Endothelial cell of umbilical vein (primary cell): ENCODE results near the gene USP19. TPM values are rescaled to one million over a fixed set of nuclear protein-coding genes. Genes with fewer than 3 reads are reported as not detected.

ENCODE experiments used
- BruUV-seq: library from RNA; stranded (reverse); fragments of 400-500 nt; replicated peaks from 2 replicates; lab custom pipeline; 2021; lab: Mats Ljungman, UMichigan
- CTCF ChIA-PET: fragments of 300-600, 350-600 bp; sonication (Branson Sonifier 250); formaldehyde crosslinking; loops from one replicate; lab custom pipeline; 2021; ENCODE audit warnings: antibody characterized with exemption, inconsistent platforms; lab: Charles Lee
- POLR2A ChIA-PET: fragments of 300-600, 350-600 bp; sonication (Branson Sonifier 250); formaldehyde crosslinking; loops from one replicate; lab custom pipeline; 2021; ENCODE audit warnings: antibody characterized with exemption, inconsistent platforms; lab: Charles Lee
- DNase-seq: peaks from one replicate; pipeline ENCODE4 v3.0.0-alpha.2; 2011; ENCODE audit warnings: low read depth, low spot score
- FAIRE-seq: peaks from 2 replicates; lab custom pipeline; 2011; peaks lifted over from hg19 to GRCh38; lab: Jason Lieb, UNC
- H2AFZ ChIP-seq: 2 replicates; pipeline ENCODE4 v1.6.0; 2012; ENCODE audit warnings: low read depth, low read length, control low read depth, inconsistent platforms
- H3K27ac ChIP-seq: 2 replicates; pipeline ENCODE4 v1.5.1; 2011; ENCODE audit warnings: low read depth, mild to moderate bottlenecking, control low read depth, low read length, moderate library complexity; ENCODE audit not compliant: insufficient read depth
- H3K27me3 ChIP-seq, 2 experiments: 2 replicates each; pipeline versions ENCODE4 v1.6.0 to v1.6.1; 2011; ENCODE audit warnings: low read length in 2 of 2, mixed read lengths in 1 of 2; ENCODE audit not compliant: control insufficient read depth in 2 of 2, insufficient read depth in 2 of 2
- H3K36me3 ChIP-seq, 2 experiments: 2 replicates in 1 of 2; 3 replicates in 1 of 2; pipeline ENCODE4 v1.5.1; 2011; ENCODE audit warnings: low read length in 2 of 2, mild to moderate bottlenecking in 1 of 2, moderate library complexity in 1 of 2; ENCODE audit not compliant: control insufficient read depth in 2 of 2, insufficient read depth in 2 of 2; ENCODE audit errors: extremely low read depth in 1 of 2
- H3K4me1 ChIP-seq: 3 replicates; pipeline ENCODE4 v1.5.1; 2011; ENCODE audit warnings: mild to moderate bottlenecking, low read length; ENCODE audit not compliant: control insufficient read depth, insufficient read depth; ENCODE audit errors: extremely low read depth
- H3K4me2 ChIP-seq: 2 replicates; pipeline ENCODE4 v1.6.1; 2011; ENCODE audit warnings: low read length, control low read depth, mixed read lengths; ENCODE audit not compliant: insufficient read depth
- H3K4me3 ChIP-seq, 3 experiments: fragments of 200-600 bp in 1 of 3; sonication (generic), shearing (Covaris generic) in 1 of 3; replicated peaks in 1 of 3; 2 replicates each; pipeline ENCODE4 v1.5.1; 2011 to 2016; ENCODE audit warnings: control low read depth in 3 of 3, low read length in 3 of 3, mild to moderate bottlenecking in 2 of 3, inconsistent platforms in 1 of 3, low read depth in 1 of 3, moderate library complexity in 1 of 3; ENCODE audit not compliant: insufficient read depth in 1 of 3
- H3K79me2 ChIP-seq: 2 replicates; pipeline ENCODE4 v1.6.0; 2012; ENCODE audit warnings: low read length, inconsistent platforms; ENCODE audit not compliant: control insufficient read depth, insufficient read depth
- H3K9ac ChIP-seq: replicated peaks from 2 replicates; pipeline ENCODE3; 2011; ENCODE audit warnings: low read length, control low read depth; ENCODE audit not compliant: insufficient read depth; ENCODE audit errors: extremely low read depth
- H3K9me1 ChIP-seq: replicated peaks from 3 replicates; pipeline ENCODE4 v1.6.0; 2011; ENCODE audit warnings: mild to moderate bottlenecking, low read length; ENCODE audit not compliant: control insufficient read depth, insufficient read depth; ENCODE audit errors: extremely low read depth
- H3K9me3 ChIP-seq: replicated peaks from 2 replicates; pipeline ENCODE4 v1.5.1; 2012; ENCODE audit warnings: low read length, inconsistent platforms; ENCODE audit not compliant: control insufficient read depth, insufficient read depth
- H4K20me1 ChIP-seq: replicated peaks from 2 replicates; pipeline ENCODE3; 2011; ENCODE audit warnings: mild to moderate bottlenecking, low read length; ENCODE audit not compliant: control insufficient read depth, insufficient read depth; ENCODE audit errors: extremely low read depth
- CTCF ChIP-seq, 2 donors: IDR thresholded peaks; 1 replicate in 1 of 2; 2 replicates in 1 of 2; pipeline ENCODE4 v1.5.1; 2011; ENCODE audit warnings: low read length in 2 of 2, mild to moderate bottlenecking in 2 of 2, moderate library complexity in 2 of 2, control low read depth in 1 of 2, inconsistent platforms in 1 of 2, low read depth in 1 of 2; ENCODE audit not compliant: insufficient read depth in 1 of 2; ENCODE audit errors: extremely low read depth in 1 of 2
- EZH2 ChIP-seq: IDR thresholded peaks from 2 replicates; pipeline ENCODE4 v1.6.1; 2012; ENCODE audit warnings: borderline replicate concordance, low read depth, mild to moderate bottlenecking, moderate library complexity, low read length, inconsistent platforms; ENCODE audit not compliant: severe bottlenecking
- FOS ChIP-seq: IDR thresholded peaks from 2 replicates; pipeline ENCODE4 v1.6.1; 2011; ENCODE audit warnings: mild to moderate bottlenecking, low read length, moderate library complexity, borderline replicate concordance; ENCODE audit not compliant: insufficient read depth
- GATA2 ChIP-seq: IDR thresholded peaks from 2 replicates; pipeline ENCODE4 v1.7.0; 2011; ENCODE audit warnings: low read depth, mild to moderate bottlenecking, moderate library complexity, mixed read lengths, low read length; ENCODE audit not compliant: insufficient read length, insufficient read depth
- JUN ChIP-seq: IDR thresholded peaks from 2 replicates; pipeline ENCODE4 v1.6.1; 2011; ENCODE audit warnings: borderline replicate concordance, low read depth; ENCODE audit not compliant: insufficient read length, insufficient read depth
- MYC ChIP-seq: IDR thresholded peaks from one replicate; pipeline ENCODE4 v1.6.1; 2011; ENCODE audit warnings: mild to moderate bottlenecking, low read depth, low read length
- POLR2A ChIP-seq: IDR thresholded peaks from 2 replicates; pipeline ENCODE4 v1.6.1; 2012; ENCODE audit warnings: low read depth, mild to moderate bottlenecking, control low read depth, low read length
- POLR2AphosphoS5 ChIP-seq: IDR thresholded peaks from 2 replicates; pipeline ENCODE4 v1.6.1; 2012; ENCODE audit warnings: low read depth, mild to moderate bottlenecking, control low read depth, low read length, moderate library complexity; ENCODE audit not compliant: insufficient read depth
- dilution Hi-C: fragments of 300-500 bp; cut with MboI; formaldehyde crosslinking; loops from one replicate; pipeline ENCODE4 v1.15.0; 2019; ENCODE audit warnings: low sequenced_read_pairs; ENCODE audit not compliant: extremely low pct_ligation_motif_present
- intact Hi-C: fragments of 100-400 bp; cut with micrococcal nuclease; formaldehyde crosslinking; loops from one replicate; pipeline ENCODE4 v1.10.0; 2022
- polyA plus RNA-seq, 4 experiments: library from polyadenylated mRNA; depleted of rRNA in 3 of 4; stranded (reverse) in 3 of 4; unstranded in 1 of 4; fragments of >200 nt; gene quantifications; 2 replicates each; pipeline versions ENCODE4 v1.2.1 to v1.2.3, GENCODE V29; 2011 to 2012; ENCODE audit warnings: missing spikeins in 1 of 4
- total RNA-seq: library from RNA; stranded (reverse); gene quantifications from 2 replicates; pipeline ENCODE4 v1.2.3, GENCODE V29; 2021

The USP19 gene
- total and polyA plus RNA-seq, 2 donors (not counting 3 experiments of a cell fraction or from before 2014, with no cell fraction given): 31.3 to 39.1 TPM

- intact Hi-C loops: loop anchor here (1.0 to 2.0 kb wide), 4 partner anchors 12 to 38 kb away; partner anchors contain the start of genes KLHDC8B, QARS1, QRICH1 and USP19
- no peak for FAIRE-seq
- peak within 1 kb of the TSS; percentile 94 for H2AFZ ChIP-seq
Observed at GRCh38 chr3:49132437-49133225, 12.0 kb upstream of the USP19 start, which contains the start of gene LAMB2. Gene LAMB2 (minus strand): TSS chr3:49133050. CDS start chr3:49132867, 183 bp downstream.

More at GRCh38 chr3:49132437-49133225, 12.0 kb upstream of the USP19 start, which contains the start of gene LAMB2:
- peak within 1 kb of the TSS; percentile 58 for H3K27ac ChIP-seq
- BruUV-seq: TSS peak; percentile 75
- no peaks in the 10 kb centered on the region for H3K27me3 ChIP-seq
- H3K9ac ChIP-seq: peak within 1 kb of the TSS; percentile 72
- peak within 1 kb of the TSS; percentile 58 to 89 (median 83) for H3K4me3 ChIP-seq
- peak within 1 kb of the TSS; percentile 72 for H3K4me2 ChIP-seq
- H3K79me2 ChIP-seq: peaks cover 25% of the 10 kb centered on the region
- H3K4me1 ChIP-seq: peaks cover 14% of the 10 kb centered on the region
- peak; percentile 86 for DNase-seq
- no peaks in the 10 kb centered on the region for H4K20me1 ChIP-seq
- H3K36me3 ChIP-seq: peaks cover 0 to 35% of the 10 kb centered on the region in 2 experiments
- ChIA-PET POLR2A (interaction anchor here (1.0 kb wide), 1 partner anchor 38 kb away, joined by 9 read pairs; no protein-coding TSS in a partner anchor), CTCF (interaction anchor here (0.6 to 3.2 kb wide), 14 partner anchors 10 to 337 kb away, joined by 3 to 19 read pairs (median 4); partner anchors contain the start of genes C3orf62, DAG1, KLHDC8B and QRICH1)
- dilution Hi-C loops: no loop called here
- no peaks in the 10 kb centered on the region for H3K9me3 ChIP-seq
- TF ChIP-seq EZH2 (no peak), CTCF (IDR thresholded peaks at IDR 0.05; ENCODE audit: extremely low read depth in 1 of 2, insufficient read depth in 1 of 2, low read depth in 1 of 2, low read length in 2 of 2) (peak in 1 of 2 donors; percentile 42), JUN (no peak), MYC (no peak), POLR2AphosphoS5 (peak; percentile 58), GATA2 (no peak), POLR2A (peak; percentile 74), FOS (no peak)
- H3K9me1 ChIP-seq: no peaks in the 10 kb centered on the region
